Calu3 (cell line): ENCODE data around the gene CTIF. TPM values are rescaled to one million over a fixed set of nuclear protein-coding genes. Genes with fewer than 3 reads are reported as not detected.

Source experiments
- BruUV-seq: library from RNA; stranded (reverse); fragments of 400-500 nt; replicated peaks from 2 replicates; lab custom pipeline; 2021; lab: Mats Ljungman, UMichigan
- CTCF ChIA-PET: fragments of 300-600 bp; sonication (Branson Sonifier 250); formaldehyde crosslinking; loops from one replicate; lab custom pipeline; 2022; ENCODE audit warnings: antibody characterized with exemption; lab: Charles Lee
- DNase-seq: peaks from one replicate; pipeline ENCODE4 v3.0.0; 2022
- H3K27ac Mint-ChIP-seq: one replicate; pipeline ENCODE4 v1.8.0; 2022; ENCODE audit warnings: mixed read lengths; ENCODE audit not compliant: unreplicated experiment
- H3K27me3 Mint-ChIP-seq: one replicate; pipeline ENCODE4 v1.8.0; 2022; ENCODE audit warnings: mixed read lengths; ENCODE audit not compliant: unreplicated experiment
- H3K36me3 Mint-ChIP-seq: one replicate; pipeline ENCODE4 v1.8.0; 2022; ENCODE audit warnings: mild to moderate bottlenecking, moderate library complexity, mixed read lengths; ENCODE audit not compliant: insufficient read depth, unreplicated experiment
- H3K4me1 Mint-ChIP-seq: one replicate; pipeline ENCODE4 v1.8.0; 2022; ENCODE audit warnings: mild to moderate bottlenecking, low read depth, mixed read lengths; ENCODE audit not compliant: unreplicated experiment
- H3K4me3 Mint-ChIP-seq: one replicate; pipeline ENCODE4 v1.8.0; 2022; ENCODE audit warnings: mild to moderate bottlenecking, low read depth, moderate library complexity, mixed read lengths; ENCODE audit not compliant: unreplicated experiment
- H3K9me3 Mint-ChIP-seq: one replicate; pipeline ENCODE4 v1.8.0; 2022; ENCODE audit warnings: low read depth, mixed read lengths; ENCODE audit not compliant: unreplicated experiment
- CTCF ChIP-seq: fragments of 200-600 bp; IDR thresholded peaks from one replicate; pipeline ENCODE4 v1.8.0; 2022; ENCODE audit warnings: antibody characterized with exemption; ENCODE audit not compliant: unreplicated experiment
- intact Hi-C: fragments of 100-400 bp; cut with micrococcal nuclease; formaldehyde crosslinking; loops from one replicate; pipeline ENCODE4 v1.10.0; 2022; ENCODE audit not compliant: unreplicated experiment
- total RNA-seq: library from RNA; stranded (reverse); gene quantifications from 2 replicates; pipeline ENCODE4 v1.2.3, GENCODE V29; 2022

CTIF gene
- total RNA-seq, 1 experiment from 2014 or later = 40.8 TPM

- peak overlapping the region; percentile 16 for H3K27ac Mint-ChIP-seq
- CTCF ChIA-PET = interaction anchor here (0.6 to 1.0 kb wide), 2 partner anchors 9 to 289 kb away, joined by 3 read pairs; no protein-coding TSS in a partner anchor
Measured at GRCh38 chr18:48732767-48733424, 194.1 kb downstream of the CTIF start.

GRCh38 chr18:48733643-48734253 lies 194.9 kb downstream of the CTIF start:
- peaks cover 10% of the 10 kb centered on the region for H3K4me1 Mint-ChIP-seq
- TF ChIP-seq CTCF = no peak
- CTCF ChIA-PET = interaction anchor here (1.0 kb wide), 1 partner anchor 8 kb away, joined by 3 read pairs; no protein-coding TSS in a partner anchor
- intact Hi-C loops = no loop called here
- no TSS peak for BruUV-seq
- no peaks in the 10 kb centered on the region for H3K27me3 Mint-ChIP-seq
- DNase-seq = no peak
- no peaks in the 10 kb centered on the region for H3K36me3 Mint-ChIP-seq
- H3K9me3 Mint-ChIP-seq = no peaks in the 10 kb centered on the region
- no peak overlapping the region for H3K4me3 Mint-ChIP-seq
- peak overlapping the region; percentile 16 for H3K27ac Mint-ChIP-seq

More at GRCh38 chr18:48732767-48733424, 194.1 kb downstream of the CTIF start:
- Mint-ChIP-seq H3K4me1 (peaks cover 10% of the 10 kb centered on the region), H3K27me3 (no peaks in the 10 kb centered on the region), H3K36me3 (no peaks in the 10 kb centered on the region), H3K4me3 (no peak overlapping the region), H3K9me3 (peaks cover 5% of the 10 kb centered on the region)
- no TSS peak for BruUV-seq
- no peak for TF ChIP-seq CTCF
- DNase-seq = no peak
- intact Hi-C loops = no loop called here

GRCh38 chr18:48734460-48734859 lies 195.6 kb downstream of the CTIF start:
- Mint-ChIP-seq H3K4me3 (no peak overlapping the region), H3K9me3 (no peaks in the 10 kb centered on the region), H3K27ac (no peak overlapping the region), H3K36me3 (no peaks in the 10 kb centered on the region), H3K27me3 (no peaks in the 10 kb centered on the region), H3K4me1 (peaks cover 10% of the 10 kb centered on the region)
- CTCF ChIA-PET = no interaction called here
- no TSS peak for BruUV-seq
- intact Hi-C loops = no loop called here
- DNase-seq = no peak
- TF ChIP-seq CTCF = no peak

- Mint-ChIP-seq H3K4me3 (no peak overlapping the region), H3K36me3 (no peaks in the 10 kb centered on the region), H3K27ac (no peak overlapping the region), H3K4me1 (peaks cover 10% of the 10 kb centered on the region), H3K27me3 (no peaks in the 10 kb centered on the region), H3K9me3 (no peaks in the 10 kb centered on the region)
- CTCF ChIA-PET = no interaction called here
- DNase-seq = no peak
- intact Hi-C loops = no loop called here
- no TSS peak for BruUV-seq
- TF ChIP-seq CTCF = no peak
Measured at GRCh38 chr18:48735080-48735676, 196.3 kb downstream of the CTIF start.
